Esophagus muscularis mucosa (tissue), 4 donors: Measurements from ENCODE around the gene THBS3. TPM values are rescaled to one million over a fixed set of nuclear protein-coding genes. Genes with fewer than 3 reads are reported as not detected.

ENCODE experiments used
- DNase-seq: peaks from one replicate; pipeline ENCODE4 v3.0.0-alpha.2; 2017; ENCODE audit errors: extremely low spot score
- H3K27ac ChIP-seq, 4 donors: fragments of 200-600 bp; sonication (generic); replicated peaks in 1 of 4; 1 replicate in 3 of 4; 2 replicates in 1 of 4; pipeline ENCODE4 v1.5.1; 2016 to 2019; ENCODE audit warnings: mild to moderate bottlenecking in 1 of 4
- H3K27me3 ChIP-seq, 4 donors: fragments of 200-600 bp; sonication (generic); one replicate each; pipeline versions ENCODE4 v1.5.1 to v1.6.0; 2016 to 2019
- H3K36me3 ChIP-seq, 4 donors: fragments of 200-600 bp; sonication (generic); one replicate each; pipeline ENCODE4 v1.5.1; 2016 to 2019
- H3K4me1 ChIP-seq, 4 donors: fragments of 200-600 bp; sonication (generic); one replicate each; pipeline ENCODE4 v1.5.1; 2016 to 2019
- H3K4me3 ChIP-seq, 4 donors: fragments of 200-600 bp; sonication (generic); 1 replicate in 2 of 4; 2 replicates in 2 of 4; pipeline ENCODE4 v1.5.1; 2016 to 2019; ENCODE audit warnings: mild to moderate bottlenecking in 4 of 4, moderate library complexity in 1 of 4
- H3K9me3 ChIP-seq, 4 donors: fragments of 200-600 bp; sonication (generic); 1 replicate in 3 of 4; 2 replicates in 1 of 4; pipeline ENCODE4 v1.5.1; 2016 to 2019
- CTCF ChIP-seq, 3 experiments: fragments of 200-600 bp in 2 of 3; fragments of 450-650 bp in 1 of 3; sonication (generic) in 2 of 3; IDR thresholded peaks; one replicate each; pipeline ENCODE4 v1.5.1; 2017 to 2019; ENCODE audit warnings: antibody characterized with exemption in 3 of 3, mild to moderate bottlenecking in 2 of 3, moderate library complexity in 1 of 3
- EP300 ChIP-seq: sonication (generic); formaldehyde crosslinking; IDR thresholded peaks from one replicate; pipeline ENCODE4 v1.6.1; 2017; ENCODE audit warnings: antibody characterized with exemption
- POLR2A ChIP-seq: fragments of 450-650 bp; IDR thresholded peaks from one replicate; pipeline ENCODE4 v1.6.1; 2017; ENCODE audit warnings: antibody characterized with exemption, moderate library complexity, mild to moderate bottlenecking, low read depth
- POLR2AphosphoS5 ChIP-seq, 2 donors: sonication (generic); formaldehyde crosslinking; IDR thresholded peaks; one replicate each; pipeline ENCODE4 v1.6.1; 2017; ENCODE audit warnings: antibody characterized with exemption in 2 of 2
- WGBS: methylation state at CpG from one replicate; pipeline ENCODE4 v1.1.5; 2018; 5-methylcytosine and 5-hydroxymethylcytosine counted together
- intact Hi-C: fragments of 100-400 bp; cut with DNase I; formaldehyde crosslinking; loops from one replicate; pipeline ENCODE4 v1.15.1; 2023
- total RNA-seq, 4 donors: library from RNA; depleted of rRNA; stranded (reverse); fragments of >200 nt; gene quantifications; one replicate each; pipeline versions ENCODE4 v1.1.0 to v1.2.1, GENCODE V29; 2016

The THBS3 gene
- total RNA-seq, 4 donors from 2014 or later, result 16.2 to 37.4 (median 23.4) TPM

GRCh38 chr1:155254228-155254713 is 46.6 kb upstream of the THBS3 start:
- TF ChIP-seq EP300, result no peak
- no peak for TF ChIP-seq POLR2A
- TF ChIP-seq POLR2AphosphoS5 (IDR thresholded peaks at IDR 0.05), result no peak
- no peak for TF ChIP-seq CTCF (IDR thresholded peaks at IDR 0.05)
- Histone ChIP-seq H3K27me3 (no peaks in the 10 kb centered on the region), H3K36me3 (peaks cover 6 to 30% (median 24%) of the 10 kb centered on the region in 4 donors), H3K27ac (peak overlapping the region; percentile 97 to 98 (median 98)), H3K4me1 (peaks cover 32 to 62% (median 47%) of the 10 kb centered on the region in 4 donors), H3K4me3 (peak overlapping the region; percentile 94 to 97 (median 96)), H3K9me3 (no peaks in the 10 kb centered on the region)
- WGBS, result 60% methylated on average over 6 of the region's 12 CpGs
- intact Hi-C loops, result no loop called here
- no peak for DNase-seq

- intact Hi-C loops, result no loop called here
- 51% methylated on average over 5 of the region's 5 CpGs for WGBS
- Histone ChIP-seq H3K4me3 (peak overlapping the region; percentile 94 to 97 (median 96)), H3K27me3 (no peaks in the 10 kb centered on the region), H3K36me3 (peaks cover 5 to 31% (median 24%) of the 10 kb centered on the region in 4 donors), H3K27ac (peak overlapping the region; percentile 97 to 98 (median 98)), H3K4me1 (peaks cover 32 to 62% (median 47%) of the 10 kb centered on the region in 4 donors), H3K9me3 (no peaks in the 10 kb centered on the region)
- DNase-seq, result no peak
- TF ChIP-seq POLR2AphosphoS5 (IDR thresholded peaks at IDR 0.05), result no peak
- TF ChIP-seq POLR2A, result no peak
- no peak for TF ChIP-seq CTCF (IDR thresholded peaks at IDR 0.05)
- no peak for TF ChIP-seq EP300
Measured at GRCh38 chr1:155253797-155254196, 46.1 kb upstream of the THBS3 start.

- H3K4me3 ChIP-seq, result peak overlapping the region in 1 of 4 donors; percentile 94
- peaks cover 0 to 31% (median 21%) of the 10 kb centered on the region in 4 donors for H3K36me3 ChIP-seq
- no peak for TF ChIP-seq EP300
- TF ChIP-seq CTCF (IDR thresholded peaks at IDR 0.05), result no peak
- TF ChIP-seq POLR2A, result no peak
- TF ChIP-seq POLR2AphosphoS5 (IDR thresholded peaks at IDR 0.05), result no peak
- 70% methylated on average over 5 of the region's 5 CpGs for WGBS
- peak overlapping the region; percentile 97 to 98 (median 98) for H3K27ac ChIP-seq
- no peak for DNase-seq
- no peaks in the 10 kb centered on the region for H3K9me3 ChIP-seq
- peaks cover 32 to 62% (median 47%) of the 10 kb centered on the region in 4 donors for H3K4me1 ChIP-seq
- intact Hi-C loops, result no loop called here
- no peaks in the 10 kb centered on the region for H3K27me3 ChIP-seq
Measured at GRCh38 chr1:155253208-155253607, 45.5 kb upstream of the THBS3 start.

GRCh38 chr1:155251566-155251965 is 43.9 kb upstream of the THBS3 start:
- peak overlapping the region in 3 of 4 donors; percentile 62 to 69 (median 68) for H3K27ac ChIP-seq
- no peaks in the 10 kb centered on the region for H3K27me3 ChIP-seq
- 72% methylated on average over 7 of the region's 7 CpGs for WGBS
- no peak overlapping the region for H3K4me3 ChIP-seq
- intact Hi-C loops, result loop anchor here (2.0 kb wide), 2 partner anchors 73 to 341 kb away; no protein-coding TSS in a partner anchor
- H3K36me3 ChIP-seq, result peaks cover 10 to 31% (median 21%) of the 10 kb centered on the region in 4 donors
- no peak for TF ChIP-seq POLR2A
- no peak for TF ChIP-seq EP300
- TF ChIP-seq CTCF (IDR thresholded peaks at IDR 0.05), result no peak
- no peak for TF ChIP-seq POLR2AphosphoS5 (IDR thresholded peaks at IDR 0.05)
- H3K4me1 ChIP-seq, result peaks cover 32 to 58% (median 45%) of the 10 kb centered on the region in 4 donors
- no peak for DNase-seq
- H3K9me3 ChIP-seq, result no peaks in the 10 kb centered on the region
